BE2C (cell line): ENCODE data around the gene WNT2B.

Source experiments
- DNase-seq: peaks from one replicate; pipeline ENCODE4 v3.0.0-alpha.2; 2020
- H3K27me3 ChIP-seq: fragments of 250-450 bp; sonication (Bioruptor Pico); 2 replicates; pipeline ENCODE4 v1.5.1; 2020; ENCODE audit warnings: mild to moderate bottlenecking
- H3K36me3 ChIP-seq: fragments of 250-450 bp; sonication (Bioruptor Pico); 2 replicates; pipeline ENCODE4 v1.5.1; 2020; ENCODE audit warnings: mild to moderate bottlenecking
- H3K4me1 ChIP-seq: fragments of 250-450 bp; sonication (Bioruptor Pico); 2 replicates; pipeline ENCODE4 v1.5.1; 2020
- H3K4me3 ChIP-seq: 2 replicates; pipeline ENCODE4 v1.5.1; 2011; ENCODE audit warnings: low read depth, low read length
- H3K9me3 ChIP-seq: fragments of 250-450 bp; sonication (Bioruptor Pico); 2 replicates; pipeline ENCODE4 v1.5.1; 2020
- CTCF ChIP-seq: IDR thresholded peaks from 2 replicates; pipeline ENCODE4 v1.5.1; 2012; ENCODE audit warnings: mild to moderate bottlenecking, low read depth, low read length

Gene WNT2B

GRCh38 chr1:112513112-112513870 is 4.5 kb downstream of the WNT2B start:
- Histone ChIP-seq H3K9me3 (no peaks in the 10 kb centered on the region), H3K4me3 (no peak overlapping the region), H3K36me3 (no peaks in the 10 kb centered on the region), H3K4me1 (no peaks in the 10 kb centered on the region), H3K27me3 (peaks cover 20% of the 10 kb centered on the region)
- TF ChIP-seq CTCF, result no peak
- DNase-seq, result no peak

- DNase-seq, result no peak
- TF ChIP-seq CTCF, result no peak
- H3K4me1 ChIP-seq, result no peaks in the 10 kb centered on the region
Observed at GRCh38 chr1:112514901-112515300, 6.1 kb downstream of the WNT2B start.

GRCh38 chr1:112515311-112516009 is 6.7 kb downstream of the WNT2B start:
- Histone ChIP-seq H3K27me3 (no peaks in the 10 kb centered on the region), H3K36me3 (no peaks in the 10 kb centered on the region), H3K4me3 (no peak overlapping the region), H3K4me1 (no peaks in the 10 kb centered on the region), H3K9me3 (no peaks in the 10 kb centered on the region)
- no peak for TF ChIP-seq CTCF
- DNase-seq, result no peak

More at GRCh38 chr1:112514901-112515300, 6.1 kb downstream of the WNT2B start:
- peaks cover 4% of the 10 kb centered on the region for H3K27me3 ChIP-seq
- no peaks in the 10 kb centered on the region for H3K9me3 ChIP-seq
- no peak overlapping the region for H3K4me3 ChIP-seq
- H3K36me3 ChIP-seq, result no peaks in the 10 kb centered on the region

GRCh38 chr1:112516141-112516540 is 7.4 kb downstream of the WNT2B start:
- no peak overlapping the region for H3K4me3 ChIP-seq
- no peaks in the 10 kb centered on the region for H3K27me3 ChIP-seq
- no peak for DNase-seq
- TF ChIP-seq CTCF, result no peak
- no peaks in the 10 kb centered on the region for H3K36me3 ChIP-seq
- no peaks in the 10 kb centered on the region for H3K4me1 ChIP-seq
- H3K9me3 ChIP-seq, result no peaks in the 10 kb centered on the region

GRCh38 chr1:112517231-112517630 is 8.5 kb downstream of the WNT2B start:
- H3K4me1 ChIP-seq, result no peaks in the 10 kb centered on the region
- TF ChIP-seq CTCF, result no peak
- H3K36me3 ChIP-seq, result no peaks in the 10 kb centered on the region

GRCh38 chr1:112517646-112518045 is 8.9 kb downstream of the WNT2B start:
- H3K27me3 ChIP-seq, result no peaks in the 10 kb centered on the region
- no peak overlapping the region for H3K4me3 ChIP-seq
- no peaks in the 10 kb centered on the region for H3K36me3 ChIP-seq
- no peaks in the 10 kb centered on the region for H3K4me1 ChIP-seq
- DNase-seq, result no peak
- H3K9me3 ChIP-seq, result no peaks in the 10 kb centered on the region
- no peak for TF ChIP-seq CTCF

More at GRCh38 chr1:112517231-112517630, 8.5 kb downstream of the WNT2B start:
- no peaks in the 10 kb centered on the region for H3K9me3 ChIP-seq
- DNase-seq, result no peak
- no peaks in the 10 kb centered on the region for H3K27me3 ChIP-seq
- H3K4me3 ChIP-seq, result no peak overlapping the region
